HuH-7 (cell line): Measurements from ENCODE around the gene SDCCAG8.

Experiments
- DNase-seq: peaks from one replicate; pipeline ENCODE4 v3.0.0; 2011; ENCODE audit warnings: low spot score

SDCCAG8 gene

DNA sequence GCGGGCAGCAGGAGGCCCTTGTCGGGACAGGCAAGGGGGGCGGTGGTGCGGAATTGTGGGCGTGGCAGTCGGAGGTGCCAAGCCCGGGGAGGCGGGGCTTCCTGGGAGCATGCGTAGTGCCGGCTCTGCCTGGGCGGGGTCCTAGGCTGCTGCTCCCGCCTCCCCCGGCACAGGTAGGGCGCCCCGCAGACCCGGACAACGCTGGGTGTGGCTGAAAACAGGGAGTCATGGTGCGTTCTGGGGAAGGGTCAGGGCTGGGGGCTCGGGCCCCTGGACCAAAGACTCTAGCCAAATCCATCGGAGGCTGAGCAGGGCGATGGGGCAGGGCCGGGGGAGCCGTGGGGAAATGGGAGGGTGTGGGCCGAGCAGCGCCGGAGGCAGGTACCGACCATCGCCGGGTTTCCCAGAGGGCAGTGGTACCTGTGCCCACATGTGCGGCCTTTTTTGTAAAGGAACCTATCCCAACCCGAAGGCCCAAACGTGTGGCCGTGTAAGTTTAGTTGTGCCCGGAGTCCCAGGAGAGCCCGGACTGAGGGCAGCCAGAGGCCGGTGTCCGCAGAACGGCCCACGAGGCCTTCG, 231.9 kb downstream of the SDCCAG8 start:
- no peak for DNase-seq

- no peak for DNase-seq
Observed at GRCh38 chr1:243488459-243489157, 232.8 kb downstream of the SDCCAG8 start.

DNA sequence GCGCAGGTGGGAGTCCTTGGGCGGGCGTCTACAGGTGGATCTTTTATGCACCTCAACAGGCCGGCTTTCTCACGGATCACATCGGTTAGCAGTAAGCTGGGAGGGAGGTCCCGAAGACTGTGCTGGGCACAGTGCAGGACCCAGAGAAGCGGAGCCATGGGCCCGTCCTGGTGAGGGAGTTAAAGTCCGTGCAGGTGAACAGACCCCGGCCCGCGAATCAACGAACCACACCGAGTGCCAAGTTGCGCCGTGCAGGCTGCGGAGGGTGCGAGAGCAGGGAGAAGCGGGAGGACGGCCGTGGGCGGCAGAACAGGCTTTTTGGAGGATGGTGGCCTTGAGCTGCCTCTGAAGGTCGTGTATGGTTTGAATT, 233.3 kb downstream of the SDCCAG8 start:
- no peak for DNase-seq

DNA sequence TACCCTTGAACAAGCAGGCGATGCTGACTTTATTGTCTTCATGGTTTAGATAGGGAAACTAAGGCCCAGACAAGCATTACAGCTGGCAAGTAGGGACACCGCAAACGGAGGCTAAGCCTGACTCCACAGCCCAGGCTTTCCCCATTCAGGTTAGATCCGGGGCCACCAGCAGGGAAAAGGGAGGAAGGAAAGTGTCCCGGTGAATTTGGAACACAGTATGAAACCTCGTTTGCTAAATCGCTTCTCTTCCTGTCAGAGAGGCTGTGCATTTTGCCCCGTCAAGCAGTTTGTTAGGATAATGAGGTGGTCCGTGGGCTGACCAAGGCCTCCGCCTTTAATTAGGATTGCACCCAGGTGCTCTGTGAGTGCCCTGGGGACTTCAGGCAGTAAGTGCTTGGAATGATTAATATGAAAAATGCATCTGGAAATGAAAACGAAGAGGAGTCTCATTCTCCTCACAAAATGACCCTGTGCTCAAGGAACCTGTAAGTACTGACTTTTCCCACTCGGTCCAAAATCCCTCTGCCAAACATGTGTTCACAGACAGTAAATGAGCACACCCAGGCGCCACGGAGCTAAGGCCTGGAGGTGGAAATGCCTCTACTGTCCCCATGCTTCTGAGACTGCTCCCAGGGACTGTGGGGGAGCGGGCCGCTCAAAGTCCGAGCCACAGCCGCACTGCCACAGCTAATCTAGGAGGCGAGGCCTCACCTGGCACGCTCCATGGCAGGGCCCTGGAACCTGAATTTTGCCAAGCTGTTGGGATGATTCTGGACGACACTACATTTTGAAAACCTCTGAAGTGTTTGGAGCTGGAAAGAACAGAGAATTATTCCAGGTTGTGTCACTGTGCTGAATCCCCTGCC, 234.1 kb downstream of the SDCCAG8 start:
- DNase-seq, result no peak

- no peak for DNase-seq
Observed at GRCh38 chr1:243490748-243491686, 235.2 kb downstream of the SDCCAG8 start.

GRCh38 chr1:243493156-243494129, 237.6 kb downstream of the SDCCAG8 start:
- DNase-seq, result no peak

- DNase-seq, result no peak
Observed at GRCh38 chr1:243494741-243495431, 239.0 kb downstream of the SDCCAG8 start.

GRCh38 chr1:243495442-243496186, 239.8 kb downstream of the SDCCAG8 start:
- no peak for DNase-seq

DNA sequence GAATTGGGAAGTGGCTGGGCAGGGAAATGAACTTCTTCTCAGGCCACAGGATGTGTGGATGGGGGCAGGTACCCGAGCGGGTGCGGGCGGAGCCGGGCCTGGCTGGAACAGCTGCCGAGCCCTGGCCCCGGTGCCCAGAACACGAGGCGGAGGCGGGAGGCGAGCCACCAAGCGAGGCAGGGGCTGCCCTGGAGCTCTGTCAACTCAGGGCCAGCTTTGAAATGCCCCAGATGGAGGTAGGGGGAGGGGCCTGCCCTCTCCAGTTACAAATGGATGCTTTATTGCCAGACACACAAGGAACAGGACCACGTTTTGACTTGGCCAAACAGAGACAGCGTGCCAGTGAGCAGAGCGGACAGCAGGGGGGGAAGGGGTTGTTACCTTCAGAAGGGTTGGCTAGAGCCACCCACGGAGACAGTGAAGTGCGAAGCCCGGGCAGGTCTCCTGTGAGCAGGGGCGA, 240.4 kb downstream of the SDCCAG8 start:
- DNase-seq, result no peak

DNA sequence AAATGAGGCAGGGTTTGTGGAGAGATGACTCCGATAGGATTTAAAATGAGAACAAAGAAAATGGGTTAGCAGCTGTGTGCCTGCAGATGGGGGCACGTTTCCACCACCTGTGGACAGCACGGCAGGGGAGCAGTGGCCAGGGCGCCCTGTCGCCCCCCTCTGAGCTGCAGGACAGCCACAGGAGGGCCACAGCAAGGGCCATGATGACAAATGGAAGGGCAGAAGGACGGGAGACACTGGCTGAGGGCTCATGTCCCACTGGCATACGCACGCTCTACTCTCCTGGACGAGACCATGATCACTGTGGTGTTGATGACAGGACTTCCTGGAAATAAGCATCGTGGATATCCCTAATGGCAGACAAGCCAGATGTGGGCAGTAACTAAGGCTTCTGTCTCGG, 241.0 kb downstream of the SDCCAG8 start:
- DNase-seq, result no peak

GRCh38 chr1:243497939-243498681, 242.3 kb downstream of the SDCCAG8 start:
- DNase-seq, result no peak

DNA sequence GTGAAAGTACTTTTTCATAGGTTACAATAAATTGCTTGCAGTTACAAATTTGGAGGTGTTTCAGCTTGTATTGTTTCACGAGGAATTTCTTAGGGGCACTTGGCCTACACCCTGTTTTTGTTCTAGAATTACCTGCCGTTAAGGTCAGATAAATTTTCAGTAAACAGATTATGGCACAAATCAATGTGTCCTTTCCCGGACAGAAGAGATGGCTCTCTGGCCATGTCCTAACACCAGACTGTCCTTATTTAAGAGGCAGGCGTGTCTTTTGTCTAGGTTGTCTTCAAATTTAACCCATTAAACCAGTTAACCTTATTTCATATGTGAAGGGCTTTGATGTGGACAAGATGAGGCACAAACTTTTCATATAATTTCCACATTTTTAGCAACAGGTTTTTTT, 243.4 kb downstream of the SDCCAG8 start:
- no peak for DNase-seq

- no peak for DNase-seq
Observed at GRCh38 chr1:243499711-243500110, 243.9 kb downstream of the SDCCAG8 start.

GRCh38 chr1:243500512-243500911, 244.7 kb downstream of the SDCCAG8 start:
- DNase-seq, result no peak

GRCh38 chr1:243501002-243501401, 245.2 kb downstream of the SDCCAG8 start:
- DNase-seq, result no peak

- DNase-seq, result no peak
Observed at GRCh38 chr1:243503155-243503554, 247.3 kb downstream of the SDCCAG8 start.

DNA sequence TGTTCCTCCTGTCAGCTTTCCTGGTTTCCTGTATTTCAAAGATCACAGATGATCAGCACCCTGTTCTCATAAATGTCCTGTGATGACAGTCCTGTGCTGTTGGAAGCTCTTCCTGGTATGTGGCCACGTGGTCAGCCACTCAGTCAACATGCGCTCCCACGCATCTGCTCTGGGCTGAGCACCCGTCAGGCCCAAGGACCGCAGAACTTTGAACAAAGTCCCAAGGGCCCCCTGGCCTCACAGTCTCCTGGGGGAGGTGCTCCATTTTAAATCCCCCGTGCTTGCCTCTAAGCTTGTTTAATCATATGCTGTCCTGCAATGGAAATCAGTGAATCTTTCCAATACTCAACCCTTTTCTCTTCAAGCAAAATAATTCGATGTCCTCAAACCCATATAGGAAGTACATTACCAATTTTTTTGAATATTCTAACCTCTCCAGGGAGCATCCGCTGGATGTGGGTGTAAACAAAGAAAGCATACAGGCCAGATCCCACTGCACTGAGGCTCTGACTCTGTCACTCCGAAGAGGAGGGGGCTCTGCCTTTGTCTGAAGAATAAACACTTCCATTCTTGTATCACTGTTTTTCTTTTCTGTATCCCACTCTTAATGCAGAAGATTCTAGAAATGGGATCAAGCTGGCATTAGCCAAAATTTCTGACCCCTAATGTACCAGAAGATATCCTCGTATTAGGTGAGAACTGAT, 250.3 kb downstream of the SDCCAG8 start:
- no peak for DNase-seq
